ENCODE data around the gene GPALPP1. TPM values are rescaled to one million over a fixed set of nuclear protein-coding genes. Genes with fewer than 3 reads are reported as not detected.

GPALPP1 gene
- total RNA-seq, 1 donor from 2014 or later: 31.2 TPM

- peaks cover 2% of the 10 kb centered on the region for H3K4me1 Mint-ChIP-seq (ENCODE audit: unreplicated experiment)
- no peak for DNase-seq (ENCODE audit: extremely low spot score, unreplicated experiment)
- H3K9me3 Mint-ChIP-seq (ENCODE audit: unreplicated experiment): no peaks in the 10 kb centered on the region
- H3K27me3 Mint-ChIP-seq (ENCODE audit: unreplicated experiment): no peaks in the 10 kb centered on the region
- no peak overlapping the region for H3K27ac Mint-ChIP-seq (ENCODE audit: unreplicated experiment)
- peaks cover 39% of the 10 kb centered on the region for H3K36me3 Mint-ChIP-seq (ENCODE audit: unreplicated experiment)
- no peak overlapping the region for H3K4me3 Mint-ChIP-seq (ENCODE audit: unreplicated experiment)
- TF ChIP-seq CTCF (IDR thresholded peaks at IDR 0.05): no peak
Observed at GRCh38 chr13:45021250-45021649, 31.9 kb downstream of the GPALPP1 start.

GRCh38 chr13:45024847-45025246 lies 35.5 kb downstream of the GPALPP1 start:
- Mint-ChIP-seq H3K27ac (ENCODE audit: unreplicated experiment) (no peak overlapping the region), H3K4me3 (ENCODE audit: unreplicated experiment) (no peak overlapping the region)
- TF ChIP-seq CTCF (IDR thresholded peaks at IDR 0.05): no peak

GRCh38 chr13:45034342-45034741 lies 45.0 kb downstream of the GPALPP1 start:
- TF ChIP-seq CTCF (IDR thresholded peaks at IDR 0.05): no peak
- no peaks in the 10 kb centered on the region for H3K9me3 Mint-ChIP-seq (ENCODE audit: unreplicated experiment)
- peaks cover 15% of the 10 kb centered on the region for H3K36me3 Mint-ChIP-seq (ENCODE audit: unreplicated experiment)
- no peaks in the 10 kb centered on the region for H3K27me3 Mint-ChIP-seq (ENCODE audit: unreplicated experiment)
- no peaks in the 10 kb centered on the region for H3K4me1 Mint-ChIP-seq (ENCODE audit: unreplicated experiment)
- no peak overlapping the region for H3K27ac Mint-ChIP-seq (ENCODE audit: unreplicated experiment)
- H3K4me3 Mint-ChIP-seq (ENCODE audit: unreplicated experiment): no peak overlapping the region
- DNase-seq (ENCODE audit: extremely low spot score, unreplicated experiment): no peak

More at GRCh38 chr13:45024847-45025246, 35.5 kb downstream of the GPALPP1 start:
- Mint-ChIP-seq H3K27me3 (ENCODE audit: unreplicated experiment) (no peaks in the 10 kb centered on the region), H3K4me1 (ENCODE audit: unreplicated experiment) (peaks cover 2% of the 10 kb centered on the region), H3K36me3 (ENCODE audit: unreplicated experiment) (peaks cover 40% of the 10 kb centered on the region), H3K9me3 (ENCODE audit: unreplicated experiment) (no peaks in the 10 kb centered on the region)
- DNase-seq (ENCODE audit: extremely low spot score, unreplicated experiment): no peak

GRCh38 chr13:45036206-45036605 lies 46.9 kb downstream of the GPALPP1 start:
- Mint-ChIP-seq H3K9me3 (ENCODE audit: unreplicated experiment) (no peaks in the 10 kb centered on the region), H3K4me3 (ENCODE audit: unreplicated experiment) (no peak overlapping the region), H3K27ac (ENCODE audit: unreplicated experiment) (no peak overlapping the region), H3K4me1 (ENCODE audit: unreplicated experiment) (no peaks in the 10 kb centered on the region), H3K36me3 (ENCODE audit: unreplicated experiment) (peaks cover 12% of the 10 kb centered on the region), H3K27me3 (ENCODE audit: unreplicated experiment) (no peaks in the 10 kb centered on the region)
- DNase-seq (ENCODE audit: extremely low spot score, unreplicated experiment): no peak
- no peak for TF ChIP-seq CTCF (IDR thresholded peaks at IDR 0.05)

GRCh38 chr13:45040173-45040572 lies 50.8 kb downstream of the GPALPP1 start:
- Mint-ChIP-seq H3K9me3 (ENCODE audit: unreplicated experiment) (no peaks in the 10 kb centered on the region), H3K27me3 (ENCODE audit: unreplicated experiment) (no peaks in the 10 kb centered on the region), H3K4me1 (ENCODE audit: unreplicated experiment) (no peaks in the 10 kb centered on the region), H3K27ac (ENCODE audit: unreplicated experiment) (no peak overlapping the region), H3K36me3 (ENCODE audit: unreplicated experiment) (no peaks in the 10 kb centered on the region), H3K4me3 (ENCODE audit: unreplicated experiment) (no peak overlapping the region)
- no peak for TF ChIP-seq CTCF (IDR thresholded peaks at IDR 0.05)
- DNase-seq (ENCODE audit: extremely low spot score, unreplicated experiment): no peak
